GM21723 (cell line): ENCODE measurements around the gene CDH4.

Source experiments
- ATAC-seq: cut with Tn5 transposase; IDR thresholded peaks from one replicate; pipeline ENCODE4 v1.9.1; 2021; ENCODE audit warnings: mild to moderate bottlenecking, moderate library complexity; ENCODE audit not compliant: unreplicated experiment

The CDH4 gene

GRCh38 chr20:61543931-61544745 is 292.1 kb downstream of the CDH4 start:
- ATAC-seq = no peak

- no peak for ATAC-seq
Measured at GRCh38 chr20:61544910-61545889, 293.1 kb downstream of the CDH4 start.

GRCh38 chr20:61546641-61547040 is 294.6 kb downstream of the CDH4 start:
- no peak for ATAC-seq

GRCh38 chr20:61548069-61548468 is 296.0 kb downstream of the CDH4 start:
- no peak for ATAC-seq

GRCh38 chr20:61549865-61550264 is 297.8 kb downstream of the CDH4 start:
- no peak for ATAC-seq

- ATAC-seq = no peak
Measured at GRCh38 chr20:61551401-61551800, 299.3 kb downstream of the CDH4 start.

GRCh38 chr20:61554617-61555016 is 302.6 kb downstream of the CDH4 start:
- no peak for ATAC-seq

GRCh38 chr20:61555566-61555965 is 303.5 kb downstream of the CDH4 start:
- ATAC-seq = no peak

- no peak for ATAC-seq
Measured at GRCh38 chr20:61556111-61556510, 304.1 kb downstream of the CDH4 start.

- ATAC-seq = no peak
Measured at GRCh38 chr20:61556673-61557072, 304.6 kb downstream of the CDH4 start.

- ATAC-seq = no peak
Measured at GRCh38 chr20:61557621-61558020, 305.6 kb downstream of the CDH4 start.

GRCh38 chr20:61558726-61559125 is 306.7 kb downstream of the CDH4 start:
- ATAC-seq = no peak

GRCh38 chr20:61559706-61560315 is 307.8 kb downstream of the CDH4 start:
- ATAC-seq = no peak

GRCh38 chr20:61560361-61560853 is 308.3 kb downstream of the CDH4 start:
- no peak for ATAC-seq

- no peak for ATAC-seq
Measured at GRCh38 chr20:61561111-61561830, 309.2 kb downstream of the CDH4 start.

- no peak for ATAC-seq
Measured at GRCh38 chr20:61562491-61562890, 310.4 kb downstream of the CDH4 start.

- no peak for ATAC-seq
Measured at GRCh38 chr20:61562897-61563504, 310.9 kb downstream of the CDH4 start.

GRCh38 chr20:61564628-61565027 is 312.6 kb downstream of the CDH4 start:
- no peak for ATAC-seq

- no peak for ATAC-seq
Measured at GRCh38 chr20:61565791-61566190, 313.7 kb downstream of the CDH4 start.

GRCh38 chr20:61566691-61567090 is 314.6 kb downstream of the CDH4 start:
- ATAC-seq = no peak
